Fibroblast of skin of right biceps (primary cell): ENCODE measurements around the gene TFCP2L1.
"Not testable (repeated sequence)": the region's sequence is repeated elsewhere in the genome, so short reads cannot be mapped to it uniquely, and the experiment has no call there.

Source experiments
- DNase-seq: peaks from one replicate; pipeline ENCODE4 v3.0.0-alpha.2; 2013

TFCP2L1 gene

GRCh38 chr2:121240436-121240835 is 44.6 kb downstream of the TFCP2L1 start:
- no peak for DNase-seq

DNA sequence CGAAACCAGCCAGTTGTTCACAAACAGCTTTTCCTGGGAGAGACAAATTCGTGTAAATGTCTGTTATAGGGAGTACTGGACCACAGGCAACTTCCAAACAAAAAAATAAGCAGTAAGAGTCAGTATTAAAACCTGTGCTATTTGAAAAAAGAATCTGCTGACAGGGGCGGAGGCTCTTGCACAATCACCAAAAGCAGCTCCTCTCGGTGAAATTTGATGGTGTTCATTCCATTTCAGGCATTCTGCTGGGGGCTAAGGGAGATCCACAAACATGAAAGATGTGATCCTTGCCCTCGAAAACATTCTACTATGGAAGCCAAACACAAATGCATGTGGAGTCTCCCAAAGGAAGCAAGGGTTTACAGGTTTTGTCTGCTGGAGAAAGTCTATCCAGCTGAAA is 45.0 kb downstream of the TFCP2L1 start:
- DNase-seq = no peak

DNA sequence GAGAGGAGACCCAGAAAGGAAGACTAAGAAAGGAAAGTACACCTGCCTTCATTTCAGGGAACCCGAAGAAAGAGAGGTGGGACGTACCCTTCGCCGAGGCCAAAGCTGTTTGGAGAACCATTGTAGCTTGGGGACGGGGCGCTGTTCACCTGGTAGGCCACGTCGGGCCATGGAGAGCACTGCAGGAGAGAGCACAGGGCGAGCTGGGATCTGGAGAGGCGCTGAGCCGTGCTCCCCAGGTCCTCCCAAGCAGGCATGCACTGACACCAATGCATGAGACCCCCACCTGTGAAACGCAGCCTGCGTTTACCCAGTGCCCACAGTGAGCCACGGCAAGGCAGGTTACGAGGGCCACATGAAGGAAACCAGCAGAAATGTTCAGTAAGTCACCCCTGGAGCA is 45.5 kb downstream of the TFCP2L1 start:
- DNase-seq = no peak

GRCh38 chr2:121238828-121239227 is 46.2 kb downstream of the TFCP2L1 start:
- DNase-seq = no peak

DNA sequence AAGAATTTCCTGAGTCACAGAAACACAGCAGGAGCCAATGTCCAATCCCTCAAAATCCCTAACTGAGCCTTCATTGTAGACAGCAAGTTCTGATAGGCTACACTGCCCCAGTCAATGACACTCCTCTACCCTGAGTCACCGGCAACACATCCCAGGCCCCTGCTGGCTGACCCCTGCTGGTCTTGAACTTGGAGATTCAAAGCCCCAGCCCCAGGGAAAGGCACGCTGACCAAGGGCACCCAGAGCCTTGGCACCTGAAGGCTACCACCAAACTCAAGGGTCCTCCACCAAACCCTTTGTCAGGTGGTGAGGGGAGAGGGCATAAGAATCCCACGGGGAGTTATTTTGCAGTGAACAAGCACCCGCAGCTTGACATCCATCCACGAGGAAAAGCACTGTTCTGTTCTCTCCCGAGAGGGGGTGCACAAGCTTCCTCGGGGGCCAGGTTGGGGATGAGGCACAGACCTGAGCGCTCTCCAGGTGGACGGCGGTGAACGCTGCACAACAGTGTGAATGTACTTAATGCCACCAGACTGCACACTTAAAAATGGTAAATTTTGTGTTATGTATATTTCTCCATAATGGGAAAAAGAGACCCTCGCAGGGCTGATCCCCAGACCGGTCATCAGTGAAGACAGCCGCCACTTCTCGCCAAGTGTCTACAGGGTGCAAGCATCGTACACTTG is 46.9 kb downstream of the TFCP2L1 start:
- DNase-seq = peak; percentile 1

DNA sequence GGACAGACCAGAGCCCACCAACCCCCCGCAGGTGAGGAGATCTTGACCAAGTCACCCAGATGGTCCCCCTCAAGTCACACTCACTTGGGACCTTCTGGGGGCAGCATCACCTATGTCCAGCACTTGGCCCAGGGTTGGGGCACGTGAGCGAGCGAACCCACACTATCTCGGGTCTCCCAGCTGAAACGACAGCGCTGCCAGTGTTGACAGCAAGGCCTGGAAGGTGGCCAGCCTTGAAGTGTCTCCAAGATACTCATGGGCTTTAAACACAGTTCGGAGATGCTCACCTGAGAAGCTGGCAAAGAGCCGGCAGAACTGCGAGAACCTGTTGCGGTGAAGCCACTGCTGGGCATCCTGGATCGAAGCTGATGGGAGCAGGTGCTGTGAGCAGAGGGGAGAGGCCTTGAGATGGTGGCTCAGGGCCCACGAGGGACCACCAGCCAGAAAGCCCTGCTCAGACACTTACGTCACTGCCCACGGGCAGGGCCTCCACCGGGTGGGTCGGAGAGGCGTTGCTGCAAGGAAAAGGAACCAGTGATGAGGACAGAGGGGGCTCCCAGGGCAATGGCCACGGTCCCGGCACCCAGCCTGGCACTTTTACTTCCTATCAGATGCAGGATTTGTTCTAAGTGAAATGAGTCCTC is 47.5 kb downstream of the TFCP2L1 start:
- DNase-seq = no peak

DNA sequence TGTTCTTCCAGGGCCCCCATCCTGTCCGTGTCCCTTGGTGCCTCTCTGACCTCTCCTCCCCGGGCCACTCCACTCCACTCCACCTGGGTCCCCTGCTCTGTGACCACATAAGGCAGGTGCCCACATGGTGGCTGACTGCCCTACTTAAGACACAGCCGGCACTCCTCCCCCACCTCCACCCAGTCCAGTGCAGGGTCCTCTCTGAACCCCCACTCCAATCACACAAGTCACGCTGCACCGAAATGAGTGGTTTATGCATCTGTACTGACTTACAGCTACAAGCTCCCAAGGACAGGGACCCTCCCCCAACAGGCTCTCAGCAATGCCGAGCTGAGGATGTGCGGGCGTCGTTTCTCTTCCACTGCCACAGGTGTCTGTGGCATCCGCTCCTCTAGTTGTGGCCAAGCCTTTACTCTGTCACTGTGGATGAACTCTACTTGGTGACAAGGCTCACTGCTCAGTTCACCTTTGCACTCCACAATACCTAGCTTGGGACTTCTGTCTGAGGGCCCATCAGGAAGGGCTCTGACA is 48.3 kb downstream of the TFCP2L1 start:
- no peak for DNase-seq

- DNase-seq = no peak
Measured at GRCh38 chr2:121236101-121236640, 48.8 kb downstream of the TFCP2L1 start.

GRCh38 chr2:121235542-121235941 is 49.5 kb downstream of the TFCP2L1 start:
- no peak for DNase-seq

GRCh38 chr2:121234791-121235190 is 50.2 kb downstream of the TFCP2L1 start:
- no peak for DNase-seq

- no peak for DNase-seq
Measured at GRCh38 chr2:121234144-121234543, 50.9 kb downstream of the TFCP2L1 start.

DNA sequence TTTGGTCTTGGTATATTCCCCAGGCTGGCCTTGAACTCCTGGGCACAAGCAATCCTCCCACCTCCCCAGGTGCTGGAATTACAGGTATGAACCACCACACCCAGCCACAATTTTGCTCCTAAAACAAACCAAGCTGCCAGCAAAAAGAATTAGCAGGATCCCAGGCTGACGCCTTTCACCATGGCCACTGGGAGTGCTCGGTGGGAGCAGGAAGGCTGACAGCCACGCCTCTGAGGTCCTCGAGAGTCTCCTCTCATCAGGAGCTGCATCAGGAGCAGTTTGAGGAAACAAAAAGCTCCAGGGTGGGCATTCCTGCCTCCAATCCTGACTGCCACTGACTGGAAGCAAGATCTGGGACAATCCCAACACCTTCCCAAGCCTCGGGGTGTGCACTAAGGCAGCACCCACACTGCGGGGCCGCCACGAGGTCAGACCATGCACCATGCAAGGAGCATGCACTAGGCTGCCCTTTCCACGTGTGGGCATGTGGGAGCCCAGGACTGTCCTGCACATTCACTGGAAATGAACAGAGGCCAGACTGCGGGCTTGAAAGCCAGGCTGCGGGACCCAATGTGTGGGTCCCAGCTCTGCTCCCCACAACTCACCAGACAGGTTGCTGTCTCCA is 51.4 kb downstream of the TFCP2L1 start:
- DNase-seq = no peak

GRCh38 chr2:121232626-121233265 is 52.3 kb downstream of the TFCP2L1 start:
- DNase-seq = no peak

GRCh38 chr2:121231385-121232000 is 53.5 kb downstream of the TFCP2L1 start:
- DNase-seq = no peak

DNA sequence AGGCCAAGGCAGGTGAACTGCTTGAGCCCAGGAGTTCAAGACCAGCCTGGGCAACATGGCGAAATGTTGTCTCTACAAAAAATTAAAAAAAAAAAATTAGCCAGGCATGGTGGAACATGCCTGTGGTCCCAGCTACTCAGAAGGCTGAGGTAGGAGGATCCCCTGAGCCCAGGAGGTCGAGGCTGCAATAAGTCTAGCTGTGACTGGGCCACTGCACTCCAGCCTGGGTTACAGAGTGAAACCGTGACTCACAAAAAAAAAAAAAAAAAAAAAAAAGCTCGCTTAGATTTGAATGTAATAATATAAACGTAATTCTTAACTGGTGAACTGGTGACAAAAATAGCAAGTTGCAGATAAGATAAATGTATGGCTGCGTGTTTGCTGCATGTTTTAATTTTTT is 56.5 kb downstream of the TFCP2L1 start:
- no peak for DNase-seq

- DNase-seq = not testable (repeated sequence)
Measured at GRCh38 chr2:121227381-121228144, 57.4 kb downstream of the TFCP2L1 start.

- DNase-seq = not testable (repeated sequence)
Measured at GRCh38 chr2:121225681-121226080, 59.3 kb downstream of the TFCP2L1 start.

- DNase-seq = peak; percentile 6
Measured at GRCh38 chr2:121220995-121221394, 64.0 kb downstream of the TFCP2L1 start.

GRCh38 chr2:121219866-121220265 is 65.1 kb downstream of the TFCP2L1 start:
- no peak for DNase-seq

GRCh38 chr2:121218386-121218938 is 66.5 kb downstream of the TFCP2L1 start:
- no peak for DNase-seq

DNA sequence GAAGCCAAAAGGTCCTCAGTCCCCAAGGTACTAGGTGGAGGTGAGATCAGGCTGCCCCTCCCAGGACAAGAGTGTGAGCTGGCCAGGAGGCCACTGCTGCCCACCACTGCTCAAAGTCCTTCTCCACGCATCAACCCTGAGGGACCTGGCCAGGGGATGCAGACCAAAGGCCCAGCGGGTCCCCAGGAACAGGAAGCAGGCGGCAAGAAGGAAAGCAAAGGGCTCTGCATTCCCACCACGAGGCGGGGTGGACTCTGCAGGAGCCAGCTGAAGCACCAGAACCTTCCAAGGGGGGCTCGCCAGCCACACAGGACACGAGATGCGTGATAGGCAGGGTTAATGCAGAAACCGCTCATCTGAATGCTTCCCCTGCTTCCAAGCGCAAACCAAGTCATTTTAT is 67.4 kb downstream of the TFCP2L1 start:
- DNase-seq = no peak

DNA sequence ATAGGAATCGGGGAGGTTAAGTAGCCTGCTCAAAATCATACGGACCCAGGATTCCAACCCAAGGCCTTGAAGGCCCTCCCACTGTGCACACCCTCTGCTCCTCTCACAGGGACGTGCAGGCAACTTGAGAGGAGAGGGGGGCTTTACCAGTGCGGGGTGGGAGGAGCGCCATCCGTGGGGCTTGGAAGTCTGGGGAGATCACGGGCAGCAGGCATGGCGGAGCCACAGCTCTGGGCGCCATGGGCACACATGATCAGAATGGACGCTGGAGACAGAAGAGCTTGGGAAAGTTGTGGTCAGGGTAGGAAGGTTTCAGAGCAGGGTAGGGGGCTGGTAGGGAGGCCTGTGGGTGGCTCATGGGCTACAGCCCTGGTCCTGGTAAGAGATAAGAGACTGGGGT is 70.7 kb downstream of the TFCP2L1 start:
- DNase-seq = no peak
